Right ventricle myocardium superior (tissue), 1 donor: ENCODE data around the gene PIAS3. TPM values are rescaled to one million over a fixed set of nuclear protein-coding genes. Genes with fewer than 3 reads are reported as not detected.

Source experiments
- ATAC-seq: fragments of 200-7000 bp; cut with Tn5 transposase; one replicate; pipeline ENCODE4 v1.9.1; 2020; ENCODE audit warnings: mild to moderate bottlenecking; ENCODE audit not compliant: poor library complexity
- DNase-seq: peaks from one replicate; pipeline ENCODE4 v3.0.0-alpha.2; 2020
- intact Hi-C: fragments of 100-400 bp; cut with DNase I; formaldehyde crosslinking; loops from one replicate; pipeline ENCODE4 v1.11.2; 2022
- long read RNA-seq: library from polyadenylated mRNA; unstranded; transcript quantifications from one replicate; pipeline ENCODE4 v2.0.0, GENCODE V29; 2021
- total RNA-seq: library from RNA; stranded (reverse); fragmentation: NEBNext Ultra II Directional; extraction: Animal tissue kit (Norgen Biotek cat#: 25700); gene quantifications from one replicate; pipeline ENCODE4 v1.2.1, GENCODE V29; 2021
- donor health status: DM: no; HTN: yes; CAD: no; lungs with severe emphysema.

Gene PIAS3
- 13.2 TPM for total RNA-seq
- long read RNA-seq, transcript PIAS3-203 (14 exons, 2,901 nt), result major isoform, 17 of 69 reads
- long read RNA-seq, partial matches to known transcripts, result 6 of 69 reads
- long read RNA-seq, other reads (novel, unspliced or antisense), result 42 of 69 reads

DNA sequence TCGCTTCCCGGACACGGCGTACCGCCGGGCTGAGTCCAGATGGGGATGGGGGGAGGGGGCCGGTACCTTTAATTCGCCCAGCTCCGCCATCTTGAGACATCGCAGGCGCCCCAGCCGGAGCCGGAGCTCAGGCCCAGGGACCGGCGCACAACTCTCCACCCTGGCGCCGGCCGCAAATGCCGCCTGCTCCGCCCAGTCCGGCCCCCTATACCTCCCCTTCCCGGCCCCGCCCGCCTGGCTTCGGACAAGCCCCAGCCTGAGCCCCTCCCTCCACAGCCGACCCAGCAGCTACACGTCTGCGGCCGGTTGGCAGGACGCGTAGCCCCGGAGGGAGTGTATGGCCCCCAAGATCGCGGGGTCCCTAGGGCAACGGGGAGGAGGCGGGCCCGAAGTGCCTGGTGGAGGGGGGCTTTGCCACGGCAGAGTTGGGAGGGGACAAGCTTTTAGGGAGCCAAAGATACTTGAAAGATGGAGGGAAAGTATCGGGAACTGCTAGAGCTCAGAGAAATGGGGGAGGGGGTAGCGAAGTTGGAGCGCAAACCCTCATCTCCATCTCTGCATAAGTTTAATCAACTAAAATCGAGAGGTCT is at the start of gene PIAS3:
Gene PIAS3 (minus strand): TSS at position 181 of the 590 bp plus-strand sequence. CDS start 91 bp downstream, at position 90.
- DNase-seq (peak; percentile 97), ATAC-seq (peak; percentile 96)
- intact Hi-C loops, result loop anchor here (5.0 kb wide), 1 partner anchor 48 kb away; no protein-coding TSS in a partner anchor

DNA sequence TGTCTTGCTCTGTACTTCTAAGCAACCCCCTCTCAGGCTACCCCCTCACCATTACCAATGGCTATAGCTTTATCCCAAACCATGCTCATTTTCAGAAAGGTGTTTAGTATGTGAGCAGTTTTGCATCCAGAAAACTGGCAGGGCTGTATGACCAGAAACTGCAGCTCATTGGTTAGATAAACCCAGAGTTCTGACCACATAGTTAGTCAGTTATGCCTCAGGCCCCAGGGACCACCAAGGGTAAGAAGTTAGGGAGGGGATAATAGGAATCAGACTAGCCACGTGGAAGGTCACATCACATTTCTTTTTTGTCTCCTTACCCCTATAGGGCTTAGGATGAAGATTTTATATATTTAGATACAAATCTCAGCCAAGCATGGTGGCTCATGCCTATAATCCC is 49.8 kb upstream of the PIAS3 start:
- ATAC-seq, result no peak
- intact Hi-C loops, result loop anchor here (5.0 kb wide), 1 partner anchor 51 kb away; the partner anchor contains the start of gene PIAS3
- DNase-seq, result no peak

DNA sequence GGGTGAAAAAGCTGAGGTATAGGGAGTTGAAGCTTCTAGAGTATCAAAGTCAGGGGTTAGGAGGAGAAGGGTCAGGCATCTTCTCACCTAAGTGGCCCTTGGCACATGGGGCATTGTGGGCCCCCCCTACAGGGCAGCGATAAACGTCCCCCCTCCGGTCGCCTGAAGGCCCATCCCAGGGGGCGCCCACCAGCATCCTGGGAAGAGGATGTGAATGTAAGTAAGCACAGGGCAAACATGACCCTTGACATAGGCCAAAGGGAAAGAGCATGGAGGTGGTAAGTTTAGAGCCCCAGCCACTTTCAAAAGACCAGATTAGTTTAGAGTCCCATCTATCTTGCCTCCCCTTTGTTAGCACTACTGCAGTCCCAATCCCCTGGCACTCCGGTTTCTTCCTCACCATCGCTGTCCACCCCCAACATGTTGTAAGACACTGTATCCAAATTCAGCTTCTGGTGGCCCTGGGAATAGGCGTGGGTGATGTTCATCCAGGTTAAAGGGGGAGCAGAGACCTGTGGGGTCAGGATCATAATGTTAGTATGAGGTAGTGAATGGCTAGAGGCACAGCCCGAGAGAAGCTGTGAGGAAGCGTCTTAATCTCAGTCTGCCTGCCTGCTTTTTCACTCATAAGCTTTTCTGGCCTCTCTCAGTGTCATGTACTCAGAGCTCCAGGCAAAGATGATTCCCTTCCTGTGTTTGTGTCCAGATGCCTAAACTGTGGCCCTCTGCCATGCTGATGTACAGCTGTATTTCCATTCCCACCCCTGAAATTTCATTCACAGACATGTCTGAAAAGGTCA is 48.3 kb upstream of the PIAS3 start:
- no peak for ATAC-seq
- intact Hi-C loops, result loop anchor here (5.0 kb wide), 1 partner anchor 50 kb away; the partner anchor contains the start of gene PIAS3
- DNase-seq, result no peak

DNA sequence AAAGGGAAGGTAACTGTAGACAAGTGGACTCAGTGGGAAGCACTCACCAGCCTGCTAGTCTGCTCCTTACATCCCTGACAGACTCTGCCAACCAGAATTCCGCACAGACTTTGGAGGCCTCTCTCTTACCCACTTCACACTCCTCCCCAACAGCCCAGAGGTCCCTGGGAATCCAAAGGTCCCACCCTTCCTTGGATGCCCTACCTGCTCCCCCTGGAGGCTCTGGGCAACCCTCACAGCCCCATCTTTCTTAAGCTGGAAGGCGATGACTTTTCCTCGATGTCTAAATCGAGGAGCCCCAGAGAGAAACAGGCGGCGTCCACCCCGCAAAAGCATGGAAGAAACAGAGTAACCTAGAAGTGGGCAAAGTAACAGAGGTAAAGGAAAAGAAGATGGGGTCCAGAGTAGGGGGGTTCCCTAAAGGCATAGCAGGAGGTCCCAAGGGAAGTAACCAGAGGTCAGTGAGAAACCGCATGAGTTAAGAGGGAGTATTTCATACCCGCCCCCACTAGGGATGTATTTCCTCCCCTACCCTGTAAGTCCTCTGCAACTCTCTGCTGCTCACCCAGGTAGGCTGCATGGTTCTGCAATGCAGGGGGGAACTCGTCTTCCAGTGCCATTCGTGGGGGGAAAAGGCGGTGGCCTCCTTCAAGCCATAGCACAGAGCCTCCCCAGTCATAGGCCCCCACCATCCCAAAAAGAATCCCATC is 42.6 kb upstream of the PIAS3 start:
- intact Hi-C loops, result no loop called here
- no peak for ATAC-seq
- no peak for DNase-seq

DNA sequence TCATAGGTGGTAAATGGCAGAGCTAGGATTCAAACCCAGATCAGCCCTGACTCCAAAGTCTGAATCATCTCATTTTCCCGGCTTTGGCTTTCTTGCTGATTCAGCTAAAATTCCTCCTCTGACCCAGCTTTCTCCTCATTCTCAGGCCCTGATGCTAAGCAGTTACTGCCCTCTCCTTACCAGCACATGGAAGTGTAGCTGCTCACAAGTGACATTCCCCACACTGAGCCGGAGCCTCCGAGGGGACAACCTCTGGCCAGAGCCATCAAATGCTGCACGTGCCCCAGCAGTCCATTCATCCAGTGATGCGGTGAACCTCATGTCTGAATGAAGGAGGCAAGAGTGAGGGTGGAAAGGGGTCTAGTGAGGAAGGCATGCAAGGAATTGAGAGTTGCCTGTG is 39.9 kb upstream of the PIAS3 start:
- no peak for ATAC-seq
- DNase-seq, result no peak
- intact Hi-C loops, result no loop called here

DNA sequence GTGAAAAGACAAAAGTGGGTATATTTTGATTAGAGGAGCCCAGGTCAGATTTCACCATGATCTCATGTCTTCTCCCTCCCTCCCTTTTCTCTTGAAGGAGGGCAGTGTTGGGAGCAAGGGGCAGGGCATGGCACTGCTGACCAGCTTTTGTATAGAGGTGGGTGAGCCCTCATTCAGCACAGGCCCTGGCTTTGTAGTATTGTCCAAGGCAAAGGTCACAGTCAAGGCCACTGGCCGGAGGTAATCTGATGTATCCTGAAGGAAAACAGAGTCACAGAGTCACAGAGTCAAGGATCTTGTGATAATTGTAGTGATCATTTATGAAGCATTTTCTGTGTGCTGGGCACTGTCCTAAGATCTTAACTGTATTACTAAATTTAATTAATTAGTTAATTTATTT is 39.1 kb upstream of the PIAS3 start:
- no peak for ATAC-seq
- DNase-seq, result no peak
- intact Hi-C loops, result no loop called here

DNA sequence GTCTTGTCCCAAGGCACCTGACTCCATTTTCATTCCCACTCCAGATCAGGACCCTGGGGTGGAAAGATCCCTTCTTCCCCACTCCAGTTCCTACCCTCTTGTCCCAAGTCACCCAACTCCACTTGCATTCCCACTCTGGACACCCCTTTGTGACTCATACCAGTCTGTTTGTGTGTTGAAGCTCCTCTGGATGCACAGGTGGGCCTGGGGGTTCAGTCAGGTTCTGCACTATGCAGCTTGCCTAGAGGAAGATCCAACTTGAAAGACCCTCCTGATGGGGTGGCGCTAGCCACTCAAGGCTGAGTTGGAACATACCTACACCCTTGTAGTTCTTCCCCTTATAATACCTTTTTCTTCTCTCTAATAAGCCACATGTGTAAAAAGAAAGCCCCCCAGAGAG is 36.6 kb upstream of the PIAS3 start:
- DNase-seq (no peak), ATAC-seq (no peak)
- intact Hi-C loops, result no loop called here

DNA sequence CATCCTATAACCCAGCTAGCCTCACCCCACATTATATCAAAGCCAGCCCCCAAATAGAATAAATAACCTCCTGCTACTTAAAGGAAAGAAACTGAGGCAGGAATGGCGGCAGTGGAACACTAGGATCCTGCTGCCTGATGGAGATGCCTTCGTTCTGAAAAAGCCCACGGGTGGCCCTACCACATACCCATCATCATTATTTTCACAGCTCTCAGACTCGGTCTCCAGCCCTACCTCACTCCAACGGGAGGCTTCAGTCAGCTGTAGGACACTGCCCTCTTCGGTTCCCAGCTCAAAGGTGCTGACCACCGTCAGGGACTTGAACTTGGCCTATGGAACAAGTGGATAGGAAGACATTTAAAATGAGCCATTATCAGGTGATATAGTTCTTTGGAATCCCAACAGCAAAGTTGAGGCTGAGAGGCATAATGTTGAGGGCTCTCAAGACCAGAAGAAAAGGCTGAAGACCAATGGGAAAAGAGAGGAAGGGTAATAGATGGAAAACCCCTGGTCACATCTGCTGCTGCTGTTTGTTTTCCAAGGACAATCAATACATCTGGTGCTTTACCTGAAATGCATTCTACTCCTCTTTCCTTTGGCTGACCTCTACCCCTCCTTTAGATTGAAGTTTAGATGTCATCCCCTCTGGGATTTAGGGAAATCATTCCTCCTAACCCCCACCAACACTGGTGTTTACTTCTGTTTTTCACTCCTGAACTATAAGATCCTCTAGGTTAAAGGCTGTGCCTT is 34.6 kb upstream of the PIAS3 start:
- ATAC-seq (no peak), DNase-seq (no peak)
- intact Hi-C loops, result loop anchor here (2.0 kb wide), 1 partner anchor 119 kb away; no protein-coding TSS in a partner anchor

DNA sequence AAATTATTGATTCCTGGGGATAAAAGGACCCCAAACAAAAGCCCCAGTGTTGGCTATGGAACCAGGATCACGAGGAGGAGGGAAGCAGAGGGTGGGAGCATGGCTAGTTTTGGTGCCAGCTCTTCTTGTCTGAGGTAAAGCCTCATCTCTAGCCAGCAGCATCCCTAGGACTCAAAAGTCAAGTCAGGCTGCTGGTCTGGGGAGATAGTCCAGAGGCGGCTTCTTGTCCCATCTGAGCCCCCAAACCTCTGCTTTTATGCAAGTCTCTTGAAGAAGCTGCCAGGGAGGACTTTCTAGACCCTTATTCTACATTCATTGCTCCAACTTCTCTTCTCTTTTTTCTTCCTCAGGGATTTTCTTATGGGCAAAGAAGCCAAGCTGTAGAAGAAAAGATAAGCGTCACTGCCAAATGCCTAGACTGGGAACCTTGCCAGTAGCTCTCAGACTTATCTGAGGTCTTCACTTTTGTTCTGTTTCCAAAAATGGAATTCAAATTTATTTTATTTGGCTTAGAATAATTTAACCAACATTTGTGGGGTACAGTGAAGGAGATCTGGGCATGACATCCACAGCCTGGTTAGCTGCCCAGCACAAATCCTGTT is 33.7 kb upstream of the PIAS3 start:
- peak; percentile 3 for ATAC-seq

DNA sequence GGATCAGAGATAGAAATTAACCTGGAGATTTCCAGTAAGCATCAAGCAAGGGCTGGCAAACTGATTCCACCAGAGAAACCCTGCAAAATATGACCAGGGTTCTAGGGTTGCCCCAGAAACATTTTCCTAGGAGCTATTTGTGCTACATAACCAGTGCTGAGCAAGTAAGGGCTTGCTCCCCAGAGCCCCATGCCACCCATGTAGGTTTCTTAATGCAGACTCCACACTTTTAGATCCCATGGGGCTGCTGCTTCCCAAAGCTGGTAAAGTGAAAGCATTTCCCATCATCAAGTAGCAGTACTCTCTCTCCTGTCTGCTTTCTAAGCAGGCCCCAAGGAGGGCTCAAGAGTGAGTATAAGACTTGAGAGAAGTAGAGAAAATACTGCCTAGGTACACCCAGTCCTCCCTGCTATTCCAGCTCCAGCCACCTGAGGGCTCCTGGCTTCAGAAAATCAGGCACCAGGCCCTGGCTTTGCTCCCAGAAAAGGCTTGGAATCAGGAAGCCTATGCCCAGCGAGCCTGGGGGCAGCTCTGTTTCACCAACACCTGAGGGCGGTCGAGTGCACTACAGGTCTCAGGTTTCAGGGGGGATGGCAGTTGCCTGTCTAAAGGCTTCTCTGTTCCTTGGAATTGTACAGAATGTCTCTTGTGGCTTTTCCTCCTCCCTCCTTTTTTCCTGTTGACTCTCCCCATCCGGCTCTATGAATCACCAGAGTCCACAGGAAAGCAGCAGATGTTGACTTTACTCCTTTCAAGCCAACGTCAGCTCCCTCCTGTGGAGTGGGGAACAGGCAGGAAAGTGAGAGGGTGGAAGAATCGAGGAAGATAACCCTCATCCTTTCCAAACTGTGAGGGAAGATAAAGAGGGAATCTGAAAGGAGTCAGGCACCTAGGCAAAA is 33.0 kb upstream of the PIAS3 start:
- intact Hi-C loops, result loop anchor here (2.0 kb wide), 1 partner anchor 121 kb away; no protein-coding TSS in a partner anchor
- ATAC-seq (peak; percentile 91), DNase-seq (peak; percentile 93)

More for the DNA sequence above, 33.7 kb upstream of the PIAS3 start:
- no peak for DNase-seq
- intact Hi-C loops, result loop anchor here (2.0 kb wide), 1 partner anchor 120 kb away; no protein-coding TSS in a partner anchor

DNA sequence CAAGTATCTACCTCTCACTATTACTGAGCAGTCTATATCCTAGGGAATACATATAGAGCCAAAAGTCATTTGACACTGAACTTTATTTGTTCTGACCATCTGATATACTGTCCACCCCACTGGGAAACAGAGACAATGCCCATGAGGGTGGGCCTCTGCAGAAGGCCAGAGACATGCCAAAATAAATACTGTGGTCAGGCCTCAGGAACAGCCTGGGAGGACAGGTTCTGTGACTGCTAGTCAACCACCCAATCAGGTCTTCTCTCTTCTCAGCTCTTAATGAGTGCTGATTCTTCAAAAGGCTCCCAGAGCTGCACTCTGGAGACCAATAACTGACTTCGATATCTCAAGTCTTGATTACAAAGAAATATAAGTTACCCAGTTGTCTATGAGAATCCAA is 32.3 kb upstream of the PIAS3 start:
- DNase-seq (no peak), ATAC-seq (no peak)
- intact Hi-C loops, result no loop called here

DNA sequence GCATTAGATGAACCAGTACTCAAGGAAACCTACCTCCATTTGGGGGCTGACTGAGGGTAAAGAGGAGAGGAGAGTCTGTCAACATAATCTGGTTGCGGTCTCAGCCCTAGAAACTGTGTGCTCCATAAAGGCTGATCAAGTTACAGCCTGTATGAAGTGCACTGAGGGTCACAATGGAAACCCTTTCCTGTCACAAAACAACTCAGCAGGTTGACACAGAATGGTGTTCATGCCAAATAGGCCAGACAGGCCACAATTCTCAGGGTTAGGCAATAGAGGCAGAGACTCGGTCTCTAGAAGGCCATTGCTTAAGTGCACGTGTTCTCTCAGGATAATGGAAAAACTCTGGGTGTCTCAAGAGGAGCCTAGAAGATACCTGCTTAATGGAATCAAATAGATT is 30.8 kb upstream of the PIAS3 start:
- ATAC-seq, result no peak
- no peak for DNase-seq
- intact Hi-C loops, result no loop called here

DNA sequence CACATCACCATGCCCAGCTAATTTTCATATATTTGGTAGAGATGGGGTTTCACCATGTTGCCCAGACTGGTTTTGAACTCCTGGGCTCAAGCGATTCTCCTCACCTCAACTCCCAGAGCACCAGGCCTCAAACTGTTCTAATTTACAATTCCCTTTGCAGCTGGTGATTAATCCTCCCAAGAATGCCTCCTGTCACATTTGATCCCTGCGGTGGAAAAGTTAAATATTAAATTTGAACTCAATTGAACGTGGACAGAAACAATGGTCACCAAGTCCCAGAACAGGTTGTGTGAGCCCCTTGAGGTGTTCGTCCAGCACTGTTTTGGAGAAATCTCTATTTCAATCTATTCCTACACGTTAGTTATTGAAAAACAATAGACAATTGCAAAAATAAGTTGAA is 28.8 kb upstream of the PIAS3 start:
- ATAC-seq, result no peak
- no peak for DNase-seq
- intact Hi-C loops, result no loop called here

DNA sequence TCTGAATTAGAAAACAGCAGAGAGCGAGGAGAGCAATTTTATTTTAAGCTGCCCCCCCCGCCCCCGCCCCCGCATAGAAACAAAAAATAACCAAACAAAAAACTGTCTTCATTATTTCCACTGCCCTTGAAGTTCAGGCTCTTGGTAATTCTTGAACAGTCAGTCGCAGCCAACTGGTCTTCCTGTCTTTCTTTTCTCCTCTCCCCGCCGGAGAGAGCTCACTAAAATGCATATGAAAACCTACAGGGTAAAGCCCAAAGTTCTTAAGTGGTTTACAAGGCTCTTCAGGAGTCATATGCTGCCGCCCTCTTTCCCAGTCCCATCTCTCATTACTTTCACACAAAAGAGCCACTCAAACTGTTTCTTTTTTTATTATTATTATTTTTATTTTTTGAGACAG is 27.9 kb upstream of the PIAS3 start:
- no peak for DNase-seq
- no peak for ATAC-seq
- intact Hi-C loops, result no loop called here

DNA sequence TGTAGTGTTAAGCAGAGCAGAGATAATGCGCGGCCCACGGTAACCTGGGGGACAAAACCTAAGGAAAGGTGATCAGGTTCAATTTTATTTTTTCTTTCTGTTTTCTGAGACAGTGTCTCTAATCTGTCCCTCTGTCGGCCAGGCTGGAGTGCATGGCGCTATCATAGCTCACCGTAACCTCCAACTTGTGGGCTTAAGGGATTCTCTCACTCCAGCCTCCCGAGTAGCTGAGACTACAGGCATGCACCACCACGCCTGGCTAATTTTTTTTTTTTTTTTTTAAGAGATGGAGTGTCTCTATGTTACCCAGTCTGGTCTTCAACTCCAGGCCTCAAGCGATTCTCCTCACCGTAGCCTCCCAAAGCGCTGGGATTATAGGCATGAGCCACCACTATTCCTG is 27.5 kb upstream of the PIAS3 start:
- intact Hi-C loops, result no loop called here
- ATAC-seq (peak; percentile 33), DNase-seq (no peak)

DNA sequence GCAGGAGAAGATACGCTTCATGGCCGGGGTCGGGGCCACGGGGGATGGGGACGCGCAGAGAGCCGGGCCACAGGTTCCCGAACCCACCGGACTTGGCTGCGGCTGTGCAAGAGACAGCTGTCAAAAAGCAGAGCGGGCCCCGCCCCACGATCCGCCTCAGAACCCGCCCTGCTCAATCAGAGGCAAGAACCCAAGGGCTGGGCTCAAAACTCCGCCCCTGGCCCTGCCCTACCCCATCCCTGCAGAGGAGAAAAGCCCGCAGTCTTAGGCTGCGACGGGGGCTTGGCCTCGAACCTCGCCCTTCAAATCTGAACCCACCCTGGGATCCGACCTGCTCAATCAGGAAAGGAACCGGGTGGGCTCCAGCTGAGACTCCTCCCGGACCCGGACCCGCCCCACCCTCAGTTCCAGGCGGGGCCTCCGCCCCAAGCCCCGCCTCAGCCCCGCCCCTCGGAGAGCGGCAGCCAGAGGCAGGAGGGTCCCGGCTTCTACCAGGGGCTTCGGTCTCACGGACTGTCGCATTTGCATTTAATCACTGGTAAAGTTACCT is 26.9 kb upstream of the PIAS3 start, which contains the start of gene ANKRD35:
Gene ANKRD35 (minus strand): TSS at position 129 of the 550 bp plus-strand sequence. CDS start 108 bp downstream, at position 21.
- DNase-seq, result peak; percentile 94
- ATAC-seq, result peak; percentile 98
- intact Hi-C loops, result no loop called here

DNA sequence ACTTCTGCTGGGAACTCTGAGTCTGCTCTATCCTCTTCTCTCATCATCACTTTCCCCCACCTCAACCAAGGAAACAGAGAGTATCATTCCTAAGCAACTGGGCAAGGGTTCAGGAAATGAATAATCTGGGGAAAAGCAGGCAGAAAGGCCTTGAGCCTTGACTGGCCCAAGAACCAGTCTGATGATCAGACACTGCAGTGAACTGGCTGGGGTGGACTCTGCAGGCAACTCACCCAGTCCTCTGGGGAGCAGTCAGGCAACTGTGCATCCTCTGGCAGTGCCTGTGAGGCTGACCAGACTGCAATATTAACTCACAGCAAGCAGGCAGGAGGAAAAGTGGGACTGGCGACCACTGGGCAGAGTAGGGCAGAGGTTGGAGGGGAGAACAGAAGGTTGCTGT is 25.8 kb upstream of the PIAS3 start:
- ATAC-seq, result no peak
- DNase-seq, result no peak
- intact Hi-C loops, result no loop called here
